Measurements from ENCODE around the gene TIMM17B.

The TIMM17B gene

GRCh38 chrX:48919360-48919841, 21.8 kb upstream of the TIMM17B start:
- no peak for DNase-seq (ENCODE audit: extremely low read depth in 1 of 2, low read depth in 1 of 2)

- peak; percentile 80 to 82 for DNase-seq (ENCODE audit: extremely low read depth in 1 of 2, low read depth in 1 of 2)
These were observed 21.2 kb upstream of the TIMM17B start, which contains the start of gene PIM2 for GRCh38 chrX:48918643-48919340. PIM2 (minus strand) TSS chrX:48919024; CDS start chrX:48918834, 190 bp downstream.

GRCh38 chrX:48918301-48918642, 20.7 kb upstream of the TIMM17B start:
- DNase-seq (ENCODE audit: extremely low read depth in 1 of 2, low read depth in 1 of 2), result no peak

GRCh38 chrX:48917139-48918001, 19.8 kb upstream of the TIMM17B start:
- DNase-seq (ENCODE audit: extremely low read depth in 1 of 2, low read depth in 1 of 2), result peak; percentile 67 to 73

GRCh38 chrX:48914593-48915493, 17.3 kb upstream of the TIMM17B start:
- no peak for DNase-seq (ENCODE audit: extremely low read depth in 1 of 2, low read depth in 1 of 2)

- DNase-seq (ENCODE audit: extremely low read depth in 1 of 2, low read depth in 1 of 2), result no peak
These were observed 16.2 kb upstream of the TIMM17B start for GRCh38 chrX:48913605-48914366.

GRCh38 chrX:48911412-48912182, 14.0 kb upstream of the TIMM17B start, which contains the start of gene SLC35A2:
SLC35A2 (minus strand) TSS chrX:48911646; CDS start chrX:48911636, 10 bp downstream.
- DNase-seq (ENCODE audit: extremely low read depth in 1 of 2, low read depth in 1 of 2), result peak; percentile 67 to 80

- no peak for DNase-seq (ENCODE audit: extremely low read depth in 1 of 2, low read depth in 1 of 2)
These were observed 13.4 kb upstream of the TIMM17B start for GRCh38 chrX:48910926-48911411.

- DNase-seq (ENCODE audit: extremely low read depth in 1 of 2, low read depth in 1 of 2), result no peak
These were observed 12.2 kb upstream of the TIMM17B start for GRCh38 chrX:48909703-48910294.

- DNase-seq (ENCODE audit: extremely low read depth in 1 of 2, low read depth in 1 of 2), result no peak
These were observed 11.0 kb upstream of the TIMM17B start for GRCh38 chrX:48908600-48908999.

GRCh38 chrX:48905090-48905790, 7.7 kb upstream of the TIMM17B start:
- DNase-seq (ENCODE audit: extremely low read depth in 1 of 2, low read depth in 1 of 2), result no peak

- DNase-seq (ENCODE audit: extremely low read depth in 1 of 2, low read depth in 1 of 2), result no peak
These were observed 7.1 kb upstream of the TIMM17B start for GRCh38 chrX:48904626-48905025.

GRCh38 chrX:48904180-48904579, 6.6 kb upstream of the TIMM17B start:
- DNase-seq (ENCODE audit: extremely low read depth in 1 of 2, low read depth in 1 of 2), result no peak

- no peak for DNase-seq (ENCODE audit: extremely low read depth in 1 of 2, low read depth in 1 of 2)
These were observed 5.7 kb upstream of the TIMM17B start for GRCh38 chrX:48903290-48903689.

GRCh38 chrX:48902776-48903175, 5.2 kb upstream of the TIMM17B start:
- DNase-seq (ENCODE audit: extremely low read depth in 1 of 2, low read depth in 1 of 2), result no peak

- DNase-seq (ENCODE audit: extremely low read depth in 1 of 2, low read depth in 1 of 2), result no peak
These were observed 4.6 kb upstream of the TIMM17B start for GRCh38 chrX:48902135-48902534.

- no peak for DNase-seq (ENCODE audit: extremely low read depth in 1 of 2, low read depth in 1 of 2)
These were observed 3.5 kb upstream of the TIMM17B start for GRCh38 chrX:48901069-48901468.

GRCh38 chrX:48899078-48899410, 1.5 kb upstream of the TIMM17B start:
- DNase-seq (ENCODE audit: extremely low read depth in 1 of 2, low read depth in 1 of 2), result no peak

All from activated CD8-positive, alpha-beta memory T cell treated with anti-CD3 and anti-CD28 coated beads for 1 hour (primary cell).